SJSA1 (cell line): ENCODE results near the gene FAM168A. TPM values are rescaled to one million over a fixed set of nuclear protein-coding genes. Genes with fewer than 3 reads are reported as not detected.
A peak's percentile ranks its signal among the peaks of the same experiment; 100 is the strongest.

Experiments used
- DNase-seq, 2 experiments: peaks; one replicate each; pipeline ENCODE4 v3.0.0-alpha.2; 2015 to 2020; ENCODE audit warnings: low spot score in 2 of 2, low read depth in 1 of 2
- H3K27ac ChIP-seq: fragments of 250-450 bp; sonication (Bioruptor Pico); 2 replicates; pipeline ENCODE4 v1.5.1; 2020; ENCODE audit warnings: mild to moderate bottlenecking, moderate library complexity
- H3K27me3 ChIP-seq: fragments of 250-450 bp; sonication (Bioruptor Pico); replicated peaks from 2 replicates; pipeline ENCODE4 v1.5.1; 2020; ENCODE audit warnings: mild to moderate bottlenecking, moderate library complexity
- H3K36me3 ChIP-seq: fragments of 250-450 bp; sonication (Bioruptor Pico); 2 replicates; pipeline ENCODE4 v1.5.1; 2020; ENCODE audit warnings: mild to moderate bottlenecking
- H3K4me1 ChIP-seq: fragments of 250-450 bp; sonication (Bioruptor Pico); replicated peaks from 2 replicates; pipeline ENCODE4 v1.6.1; 2021; ENCODE audit warnings: mild to moderate bottlenecking
- H3K4me3 ChIP-seq: fragments of 250-450 bp; sonication (Bioruptor Pico); 2 replicates; pipeline ENCODE4 v1.5.1; 2020; ENCODE audit warnings: mild to moderate bottlenecking
- H3K9me3 ChIP-seq: fragments of 250-450 bp; sonication (Bioruptor Pico); replicated peaks from 2 replicates; pipeline ENCODE4 v1.5.1; 2020; ENCODE audit warnings: mild to moderate bottlenecking
- total RNA-seq: library from RNA; depleted of rRNA; stranded (reverse); fragments of >200 nt; shearing (Covaris generic); gene quantifications from 2 replicates; pipeline ENCODE4 v1.2.3, GENCODE V29; 2014

Gene FAM168A
- total RNA-seq, 1 experiment from 2014 or later: 15.2 TPM

GRCh38 chr11:73379189-73379880, 218.6 kb downstream of the FAM168A start:
- Histone ChIP-seq H3K4me3 (no peak overlapping the region), H3K9me3 (no peaks in the 10 kb centered on the region), H3K4me1 (peaks cover 32% of the 10 kb centered on the region), H3K27me3 (no peaks in the 10 kb centered on the region), H3K27ac (no peak overlapping the region), H3K36me3 (peaks cover 8% of the 10 kb centered on the region)
- DNase-seq: no peak

- Histone ChIP-seq H3K4me3 (peak overlapping the region; percentile 91), H3K4me1 (peaks cover 16% of the 10 kb centered on the region)
Observed at GRCh38 chr11:73376803-73377629, 220.9 kb downstream of the FAM168A start.

GRCh38 chr11:73376160-73376802, 221.6 kb downstream of the FAM168A start, which contains the start of gene RELT:
RELT (plus strand) TSS chr11:73376399; CDS start chr11:73389137, 12,738 bp downstream.
- peaks cover 8% of the 10 kb centered on the region for H3K36me3 ChIP-seq
- peaks cover 16% of the 10 kb centered on the region for H3K4me1 ChIP-seq
- peak within 1 kb of the TSS; percentile 92 for H3K27ac ChIP-seq
- H3K4me3 ChIP-seq: peak within 1 kb of the TSS; percentile 91
- H3K27me3 ChIP-seq: no peaks in the 10 kb centered on the region
- H3K9me3 ChIP-seq: no peaks in the 10 kb centered on the region
- DNase-seq: peak; percentile 79 to 90

More at GRCh38 chr11:73376803-73377629, 220.9 kb downstream of the FAM168A start:
- no peaks in the 10 kb centered on the region for H3K9me3 ChIP-seq
- peak; percentile 74 for DNase-seq
- peaks cover 8% of the 10 kb centered on the region for H3K36me3 ChIP-seq
- no peaks in the 10 kb centered on the region for H3K27me3 ChIP-seq
- peak overlapping the region; percentile 92 for H3K27ac ChIP-seq

- peak overlapping the region; percentile 91 for H3K4me3 ChIP-seq
- no peaks in the 10 kb centered on the region for H3K9me3 ChIP-seq
- H3K27ac ChIP-seq: no peak overlapping the region
- H3K36me3 ChIP-seq: peaks cover 8% of the 10 kb centered on the region
- DNase-seq: no peak
- H3K4me1 ChIP-seq: peaks cover 16% of the 10 kb centered on the region
- H3K27me3 ChIP-seq: no peaks in the 10 kb centered on the region
Observed at GRCh38 chr11:73375830-73376159, 222.1 kb downstream of the FAM168A start.

- H3K4me3 ChIP-seq: no peak overlapping the region
- H3K4me1 ChIP-seq: peaks cover 16% of the 10 kb centered on the region
- peaks cover 8% of the 10 kb centered on the region for H3K36me3 ChIP-seq
- no peak overlapping the region for H3K27ac ChIP-seq
- no peaks in the 10 kb centered on the region for H3K27me3 ChIP-seq
- DNase-seq: no peak
- H3K9me3 ChIP-seq: no peaks in the 10 kb centered on the region
Observed at GRCh38 chr11:73374151-73374550, 223.8 kb downstream of the FAM168A start.

- Histone ChIP-seq H3K36me3 (peaks cover 8% of the 10 kb centered on the region), H3K4me3 (no peak overlapping the region), H3K9me3 (no peaks in the 10 kb centered on the region), H3K27me3 (no peaks in the 10 kb centered on the region), H3K4me1 (peaks cover 11% of the 10 kb centered on the region), H3K27ac (no peak overlapping the region)
- DNase-seq: no peak
Observed at GRCh38 chr11:73372375-73372993, 225.4 kb downstream of the FAM168A start.

- Histone ChIP-seq H3K27me3 (no peaks in the 10 kb centered on the region), H3K9me3 (no peaks in the 10 kb centered on the region), H3K4me1 (no peaks in the 10 kb centered on the region), H3K27ac (no peak overlapping the region), H3K4me3 (no peak overlapping the region), H3K36me3 (peaks cover 24% of the 10 kb centered on the region)
- no peak for DNase-seq
Observed at GRCh38 chr11:73367482-73368024, 230.4 kb downstream of the FAM168A start.

GRCh38 chr11:73366953-73367352, 231.0 kb downstream of the FAM168A start:
- H3K9me3 ChIP-seq: no peaks in the 10 kb centered on the region
- DNase-seq: no peak
- H3K4me3 ChIP-seq: no peak overlapping the region
- H3K36me3 ChIP-seq: peaks cover 30% of the 10 kb centered on the region
- H3K27me3 ChIP-seq: no peaks in the 10 kb centered on the region
- H3K27ac ChIP-seq: no peak overlapping the region
- no peaks in the 10 kb centered on the region for H3K4me1 ChIP-seq

- H3K4me1 ChIP-seq: no peaks in the 10 kb centered on the region
- no peak overlapping the region for H3K4me3 ChIP-seq
- no peaks in the 10 kb centered on the region for H3K9me3 ChIP-seq
- no peaks in the 10 kb centered on the region for H3K27me3 ChIP-seq
- no peak overlapping the region for H3K27ac ChIP-seq
- peaks cover 32% of the 10 kb centered on the region for H3K36me3 ChIP-seq
- DNase-seq: no peak
Observed at GRCh38 chr11:73366265-73366610, 231.7 kb downstream of the FAM168A start.

GRCh38 chr11:73365352-73366264, 232.3 kb downstream of the FAM168A start:
- Histone ChIP-seq H3K4me1 (no peaks in the 10 kb centered on the region), H3K36me3 (peaks cover 33% of the 10 kb centered on the region), H3K4me3 (no peak overlapping the region), H3K27ac (no peak overlapping the region), H3K9me3 (no peaks in the 10 kb centered on the region), H3K27me3 (no peaks in the 10 kb centered on the region)
- DNase-seq: no peak

GRCh38 chr11:73363147-73363546, 234.8 kb downstream of the FAM168A start:
- Histone ChIP-seq H3K36me3 (peaks cover 44% of the 10 kb centered on the region), H3K27ac (no peak overlapping the region), H3K4me1 (no peaks in the 10 kb centered on the region), H3K9me3 (no peaks in the 10 kb centered on the region), H3K4me3 (no peak overlapping the region), H3K27me3 (no peaks in the 10 kb centered on the region)
- no peak for DNase-seq

GRCh38 chr11:73361953-73362776, 235.7 kb downstream of the FAM168A start:
- Histone ChIP-seq H3K4me1 (no peaks in the 10 kb centered on the region), H3K4me3 (no peak overlapping the region), H3K9me3 (no peaks in the 10 kb centered on the region), H3K27ac (no peak overlapping the region), H3K27me3 (no peaks in the 10 kb centered on the region), H3K36me3 (peaks cover 44% of the 10 kb centered on the region)
- no peak for DNase-seq
